HepG2 (cell line): ENCODE results near the gene KLHDC1. TPM values are rescaled to one million over a fixed set of nuclear protein-coding genes. Genes with fewer than 3 reads are reported as not detected.
"Not testable (repeated sequence)": the region's sequence is repeated elsewhere in the genome, so short reads cannot be mapped to it uniquely, and the experiment has no call there.

Experiments used
- ARNTL ChIP-seq: sonication (generic); formaldehyde crosslinking; IDR thresholded peaks from 2 replicates; pipeline ENCODE4 v1.4.0; 2020; ENCODE audit warnings: mild to moderate bottlenecking, missing genetic modification reagents
- FOXP1 ChIP-seq, 2 experiments: fragments of 450-650 bp in 1 of 2; IDR thresholded peaks; 2 replicates each; pipeline ENCODE4 v1.6.1; 2017 to 2018; ENCODE audit warnings: antibody characterized with exemption in 1 of 2
- HIVEP1 ChIP-seq: sonication (generic); formaldehyde crosslinking; IDR thresholded peaks from 2 replicates; pipeline ENCODE4 v1.4.0; 2020; ENCODE audit warnings: mild to moderate bottlenecking, missing genetic modification reagents
- KAT7 ChIP-seq: IDR thresholded peaks from 2 replicates; pipeline ENCODE4 v1.6.1; 2018; ENCODE audit warnings: borderline replicate concordance, missing compliant biosample characterization
- KLF16 ChIP-seq, 2 experiments: sonication (generic) in 1 of 2; formaldehyde crosslinking in 1 of 2; IDR thresholded peaks; 2 replicates each; pipeline versions ENCODE4 v1.6.1 to v1.8.0; 2016 to 2023; ENCODE audit warnings: missing genetic modification reagents in 2 of 2, missing compliant biosample characterization in 1 of 2
- NR2F6 ChIP-seq, 2 experiments: IDR thresholded peaks; 2 replicates each; pipeline ENCODE4 v1.6.1; 2016; ENCODE audit warnings: antibody characterized with exemption in 1 of 2, mild to moderate bottlenecking in 1 of 2
- RELA ChIP-seq: sonication (generic); formaldehyde crosslinking; IDR thresholded peaks from 2 replicates; pipeline ENCODE4 v1.4.0; 2020; ENCODE audit warnings: missing genetic modification reagents
- REPIN1 ChIP-seq: sonication (generic); formaldehyde crosslinking; IDR thresholded peaks from 2 replicates; pipeline ENCODE4 v1.8.0; 2022; ENCODE audit warnings: missing genetic modification reagents, low read depth, mild to moderate bottlenecking, borderline replicate concordance
- STAG1 ChIP-seq: sonication (generic); formaldehyde crosslinking; IDR thresholded peaks from 2 replicates; pipeline ENCODE4 v1.4.0; 2020; ENCODE audit warnings: missing genetic modification reagents
- THAP11 ChIP-seq: IDR thresholded peaks from 2 replicates; pipeline ENCODE4 v1.6.1; 2016; ENCODE audit warnings: missing biosample characterization, missing genetic modification reagents
- ZNF160 ChIP-seq: sonication (generic); formaldehyde crosslinking; IDR thresholded peaks from 2 replicates; pipeline ENCODE4 v1.8.0; 2022; ENCODE audit warnings: mild to moderate bottlenecking, inconsistent platforms, missing genetic modification reagents
- ZNF460 ChIP-seq: sonication (generic); formaldehyde crosslinking; IDR thresholded peaks from 2 replicates; pipeline ENCODE4 v1.5.1; 2020; ENCODE audit warnings: missing genetic modification reagents, mild to moderate bottlenecking, borderline replicate concordance
- ZNF607 ChIP-seq: sonication (generic); formaldehyde crosslinking; IDR thresholded peaks from 2 replicates; pipeline ENCODE4 v1.5.1; 2020; ENCODE audit warnings: missing genetic modification reagents, mild to moderate bottlenecking, borderline replicate concordance
- ZNF609 ChIP-seq: sonication (generic); formaldehyde crosslinking; IDR thresholded peaks from 2 replicates; pipeline ENCODE4 v1.4.0; 2020; ENCODE audit warnings: mild to moderate bottlenecking, missing genetic modification reagents, borderline replicate concordance
- ZNF800 ChIP-seq: sonication (generic); formaldehyde crosslinking; IDR thresholded peaks from 2 replicates; pipeline ENCODE4 v1.4.0; 2020; ENCODE audit warnings: missing genetic modification reagents
- ZSCAN9 ChIP-seq: IDR thresholded peaks from 2 replicates; pipeline ENCODE4 v1.6.1; 2016; ENCODE audit warnings: borderline replicate concordance
- polyA plus RNA-seq, 8 experiments: library from polyadenylated mRNA; depleted of rRNA in 3 of 8; stranded (reverse) in 7 of 8; unstranded in 1 of 8; fragments of >200 nt; fragmentation: Illumina TruSeq in 4 of 8; extraction: Trizol in 4 of 8; gene quantifications; 2 replicates each; pipeline versions ENCODE4 v1.2.1 to v1.2.3, GENCODE V29; 2011 to 2016; ENCODE audit warnings: low read depth in 4 of 8, missing spikeins in 1 of 8, mixed read lengths in 1 of 8; ENCODE audit not compliant: insufficient read depth in 1 of 8
- total RNA-seq, 5 experiments: library from RNA; depleted of rRNA; stranded (reverse); fragments of >200 nt; fragmentation: Illumina TruSeq; extraction: Trizol; gene quantifications; 2 replicates each; pipeline ENCODE4 v1.2.3, GENCODE V29; 2016; ENCODE audit warnings: low read depth in 1 of 5
- TF ChIP-seq, protein P1 (sequence below): IDR thresholded peaks from 2 replicates; pipeline ENCODE4 v1.6.1; 2012; ENCODE audit warnings: inconsistent platforms
- TF ChIP-seq, protein P2 (sequence below): sonication (generic); formaldehyde crosslinking; IDR thresholded peaks from 2 replicates; pipeline ENCODE4 v1.4.0; 2020; ENCODE audit warnings: missing genetic modification reagents, borderline replicate concordance

KLHDC1 gene
- total and polyA plus RNA-seq, 2 of the 13 experiments (the other 11 are each of a cell fraction or from before 2014, with no cell fraction given), result 0.11 TPM; not detected in 1

GRCh38 chr14:49721733-49722435 lies 29.0 kb downstream of the KLHDC1 start (continued):
- TF ChIP-seq ARNTL (CRISPR knock-in tag) (peak; percentile 64; the same call in 1 of the 2 replicates), HIVEP1 (CRISPR knock-in tag) (peak; percentile 75; the same call in 1 of the 2 replicates), RELA (CRISPR knock-in tag) (peak; percentile 80; the same call in 1 of the 2 replicates), STAG1 (peak; percentile 48), ZSCAN9 (peak; percentile 75; the same call in 1 of the 2 replicates), KAT7 (CRISPR knock-in tag) (0 out of 2 replicates have a peak, but pooled peaks have one; percentile 33), ZNF160 (CRISPR knock-in tag) (0 out of 2 replicates have a peak, but pooled peaks have one; percentile 78), ZNF607 (CRISPR knock-in tag) (0 out of 2 replicates have a peak, but pooled peaks have one; percentile 29), THAP11 (CRISPR knock-in tag) (peak; percentile 45; the same call in 1 of the 2 replicates), ZNF800 (CRISPR knock-in tag) (0 out of 2 replicates have a peak, but pooled peaks have one; percentile 26), FOXP1 (CRISPR knock-in tag; IDR thresholded peaks at IDR 0.05) (peak; percentile 88), REPIN1 (CRISPR knock-in tag) (peak; percentile 67; the same call in 1 of the 2 replicates), ZNF609 (CRISPR knock-in tag) (peak; percentile 90; the same call in 1 of the 2 replicates), KLF16 (CRISPR knock-in tag; IDR thresholded peaks at IDR 0.05) (0 out of 4 replicates have a peak, but pooled peaks of 1 of the 2 experiments have one; percentile 64), ZNF460 (CRISPR knock-in tag) (peak; percentile 14; the same call in 1 of the 2 replicates), NR2F6 (IDR thresholded peaks at IDR 0.05) (peak; percentile 84), NR2F6 (CRISPR knock-in tag; IDR thresholded peaks at IDR 0.05) (peak; percentile 82)
- TF ChIP-seq, protein P1, sequence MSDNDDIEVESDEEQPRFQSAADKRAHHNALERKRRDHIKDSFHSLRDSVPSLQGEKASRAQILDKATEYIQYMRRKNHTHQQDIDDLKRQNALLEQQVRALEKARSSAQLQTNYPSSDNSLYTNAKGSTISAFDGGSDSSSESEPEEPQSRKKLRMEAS, result peak; percentile 67
- TF ChIP-seq, protein P2, sequence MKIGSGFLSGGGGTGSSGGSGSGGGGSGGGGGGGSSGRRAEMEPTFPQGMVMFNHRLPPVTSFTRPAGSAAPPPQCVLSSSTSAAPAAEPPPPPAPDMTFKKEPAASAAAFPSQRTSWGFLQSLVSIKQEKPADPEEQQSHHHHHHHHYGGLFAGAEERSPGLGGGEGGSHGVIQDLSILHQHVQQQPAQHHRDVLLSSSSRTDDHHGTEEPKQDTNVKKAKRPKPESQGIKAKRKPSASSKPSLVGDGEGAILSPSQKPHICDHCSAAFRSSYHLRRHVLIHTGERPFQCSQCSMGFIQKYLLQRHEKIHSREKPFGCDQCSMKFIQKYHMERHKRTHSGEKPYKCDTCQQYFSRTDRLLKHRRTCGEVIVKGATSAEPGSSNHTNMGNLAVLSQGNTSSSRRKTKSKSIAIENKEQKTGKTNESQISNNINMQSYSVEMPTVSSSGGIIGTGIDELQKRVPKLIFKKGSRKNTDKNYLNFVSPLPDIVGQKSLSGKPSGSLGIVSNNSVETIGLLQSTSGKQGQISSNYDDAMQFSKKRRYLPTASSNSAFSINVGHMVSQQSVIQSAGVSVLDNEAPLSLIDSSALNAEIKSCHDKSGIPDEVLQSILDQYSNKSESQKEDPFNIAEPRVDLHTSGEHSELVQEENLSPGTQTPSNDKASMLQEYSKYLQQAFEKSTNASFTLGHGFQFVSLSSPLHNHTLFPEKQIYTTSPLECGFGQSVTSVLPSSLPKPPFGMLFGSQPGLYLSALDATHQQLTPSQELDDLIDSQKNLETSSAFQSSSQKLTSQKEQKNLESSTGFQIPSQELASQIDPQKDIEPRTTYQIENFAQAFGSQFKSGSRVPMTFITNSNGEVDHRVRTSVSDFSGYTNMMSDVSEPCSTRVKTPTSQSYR (CRISPR knock-in tag), result peak; percentile 37; the same call in 1 of the 2 replicates
- TF ChIP-seq FOXP1 (IDR thresholded peaks at IDR 0.05), result not testable (repeated sequence)
